AG10803 (cell line): ENCODE measurements around the gene HBG2.

Experiments used
- DNase-seq: peaks from one replicate; pipeline ENCODE4 v3.0.0; 2010; ENCODE audit warnings: low read depth
- H3K4me3 ChIP-seq: 2 replicates; pipeline ENCODE4 v1.5.1; 2011; ENCODE audit warnings: mild to moderate bottlenecking, low read length, control low read depth
- TF ChIP-seq, protein P1 (sequence below): conservative IDR thresholded peaks from 2 replicates; pipeline ENCODE4 v1.5.1; 2011; ENCODE audit warnings: mild to moderate bottlenecking, low read length, control low read depth, inconsistent platforms

HBG2 gene

GRCh38 chr11:5281596-5281995 is 27.0 kb upstream of the HBG2 start:
- no peak for DNase-seq
- H3K4me3 ChIP-seq = no peak overlapping the region
- TF ChIP-seq, protein P1, sequence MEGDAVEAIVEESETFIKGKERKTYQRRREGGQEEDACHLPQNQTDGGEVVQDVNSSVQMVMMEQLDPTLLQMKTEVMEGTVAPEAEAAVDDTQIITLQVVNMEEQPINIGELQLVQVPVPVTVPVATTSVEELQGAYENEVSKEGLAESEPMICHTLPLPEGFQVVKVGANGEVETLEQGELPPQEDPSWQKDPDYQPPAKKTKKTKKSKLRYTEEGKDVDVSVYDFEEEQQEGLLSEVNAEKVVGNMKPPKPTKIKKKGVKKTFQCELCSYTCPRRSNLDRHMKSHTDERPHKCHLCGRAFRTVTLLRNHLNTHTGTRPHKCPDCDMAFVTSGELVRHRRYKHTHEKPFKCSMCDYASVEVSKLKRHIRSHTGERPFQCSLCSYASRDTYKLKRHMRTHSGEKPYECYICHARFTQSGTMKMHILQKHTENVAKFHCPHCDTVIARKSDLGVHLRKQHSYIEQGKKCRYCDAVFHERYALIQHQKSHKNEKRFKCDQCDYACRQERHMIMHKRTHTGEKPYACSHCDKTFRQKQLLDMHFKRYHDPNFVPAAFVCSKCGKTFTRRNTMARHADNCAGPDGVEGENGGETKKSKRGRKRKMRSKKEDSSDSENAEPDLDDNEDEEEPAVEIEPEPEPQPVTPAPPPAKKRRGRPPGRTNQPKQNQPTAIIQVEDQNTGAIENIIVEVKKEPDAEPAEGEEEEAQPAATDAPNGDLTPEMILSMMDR = no peak

GRCh38 chr11:5280582-5281102 is 26.1 kb upstream of the HBG2 start:
- H3K4me3 ChIP-seq = no peak overlapping the region
- peak; percentile 98 for DNase-seq
- TF ChIP-seq, protein P1 = no peak

GRCh38 chr11:5279471-5280090 is 25.0 kb upstream of the HBG2 start:
- TF ChIP-seq, protein P1 = no peak
- no peak overlapping the region for H3K4me3 ChIP-seq
- DNase-seq = peak; percentile 11

- DNase-seq = no peak
- H3K4me3 ChIP-seq = no peak overlapping the region
- TF ChIP-seq, protein P1 = no peak
These were observed 23.3 kb upstream of the HBG2 start for GRCh38 chr11:5277807-5278382.

GRCh38 chr11:5276697-5277096 is 22.1 kb upstream of the HBG2 start:
- TF ChIP-seq, protein P1 = no peak
- no peak for DNase-seq
- H3K4me3 ChIP-seq = no peak overlapping the region

GRCh38 chr11:5275369-5276110 is 21.0 kb upstream of the HBG2 start:
- H3K4me3 ChIP-seq = no peak overlapping the region
- TF ChIP-seq, protein P1 = no peak
- DNase-seq = no peak
